ENCODE data around the gene PAQR6.

PAQR6 gene

GRCh38 chr1:156248323-156248683, 447 bp upstream of the PAQR6 start:
- Mint-ChIP-seq H3K27me3 (no peaks in the 10 kb centered on the region), H3K36me3 (ENCODE audit: low read depth) (peaks cover 14% of the 10 kb centered on the region), H3K9me3 (no peaks in the 10 kb centered on the region), H3K4me3 (no peak overlapping the region), H3K4me1 (peaks cover 23% of the 10 kb centered on the region), H3K27ac (no peak overlapping the region)
- DNase-seq (no peak), ATAC-seq (no peak)

GRCh38 chr1:156246781-156247459, 936 bp downstream of the PAQR6 start:
- Mint-ChIP-seq H3K36me3 (ENCODE audit: low read depth) (peaks cover 4% of the 10 kb centered on the region), H3K27ac (no peak overlapping the region), H3K9me3 (no peaks in the 10 kb centered on the region), H3K4me1 (peaks cover 23% of the 10 kb centered on the region), H3K4me3 (no peak overlapping the region), H3K27me3 (no peaks in the 10 kb centered on the region)
- no peak for ATAC-seq
- DNase-seq = no peak

DNA sequence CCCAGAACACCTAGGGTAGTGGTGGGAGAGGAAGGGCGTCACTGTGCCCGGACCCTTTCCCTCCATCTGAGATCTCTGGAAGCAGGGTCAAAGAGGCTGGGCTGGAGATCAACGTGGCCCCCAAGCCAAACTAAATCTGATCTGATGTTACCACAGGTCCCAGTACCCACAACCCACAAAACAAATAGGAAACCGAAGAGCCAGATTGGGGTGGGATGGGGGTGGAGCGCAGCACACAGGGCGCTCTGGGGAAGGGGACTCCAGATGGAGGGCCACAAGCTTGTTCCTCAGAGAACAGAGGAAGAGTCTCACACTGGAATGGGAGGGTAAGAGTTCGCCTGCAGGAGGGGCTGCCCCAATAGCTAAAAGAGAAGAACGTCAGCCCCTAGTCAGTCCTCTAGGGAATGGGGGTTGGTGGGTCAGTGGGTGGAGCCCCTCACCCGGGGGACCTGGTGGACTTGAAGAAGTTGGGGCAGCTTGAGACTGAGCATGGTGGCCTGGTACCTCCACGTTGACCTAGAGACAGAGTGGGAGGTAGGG, 1.5 kb downstream of the PAQR6 start:
- Mint-ChIP-seq H3K9me3 (no peaks in the 10 kb centered on the region), H3K4me1 (peaks cover 24% of the 10 kb centered on the region), H3K27ac (peak overlapping the region; percentile 49), H3K27me3 (no peaks in the 10 kb centered on the region), H3K4me3 (peak overlapping the region; percentile 8), H3K36me3 (ENCODE audit: low read depth) (peaks cover 4% of the 10 kb centered on the region)
- no peak for DNase-seq
- no peak for ATAC-seq

GRCh38 chr1:156245451-156246232, 2.2 kb downstream of the PAQR6 start:
- peak overlapping the region; percentile 73 for H3K27ac Mint-ChIP-seq
- peak overlapping the region; percentile 68 for H3K4me3 Mint-ChIP-seq
- H3K27me3 Mint-ChIP-seq = no peaks in the 10 kb centered on the region
- peak; percentile 30 for ATAC-seq
- no peaks in the 10 kb centered on the region for H3K9me3 Mint-ChIP-seq
- DNase-seq = peak; percentile 37
- peaks cover 24% of the 10 kb centered on the region for H3K4me1 Mint-ChIP-seq
- H3K36me3 Mint-ChIP-seq (ENCODE audit: low read depth) = peaks cover 3% of the 10 kb centered on the region

- Mint-ChIP-seq H3K36me3 (ENCODE audit: low read depth) (peaks cover 3% of the 10 kb centered on the region), H3K27me3 (no peaks in the 10 kb centered on the region), H3K9me3 (no peaks in the 10 kb centered on the region), H3K4me3 (peak overlapping the region; percentile 68), H3K27ac (no peak overlapping the region), H3K4me1 (peaks cover 24% of the 10 kb centered on the region)
- ATAC-seq = no peak
- no peak for DNase-seq
Measured at GRCh38 chr1:156244712-156245111, 3.1 kb downstream of the PAQR6 start.

DNA sequence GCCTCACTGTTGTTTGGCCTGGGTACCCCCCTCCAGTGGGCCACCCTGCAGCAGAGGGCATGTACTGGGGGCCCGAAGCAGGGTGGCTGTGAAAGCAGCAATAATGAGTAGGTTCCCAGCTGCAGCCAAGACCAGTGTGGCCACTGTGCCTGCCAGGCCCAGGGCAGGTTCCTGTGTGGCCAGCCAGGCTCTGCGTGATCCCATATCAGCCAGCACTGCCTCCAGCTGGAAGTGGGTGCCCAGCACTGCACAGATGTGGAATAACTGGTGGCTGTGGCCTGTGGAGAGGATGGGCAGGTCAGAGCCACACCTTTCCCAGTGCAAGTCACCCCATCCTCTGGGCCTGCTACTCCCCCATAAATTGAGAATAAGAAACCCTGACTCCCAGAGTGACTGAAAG, 3.7 kb downstream of the PAQR6 start:
- Mint-ChIP-seq H3K9me3 (no peaks in the 10 kb centered on the region), H3K4me3 (no peak overlapping the region), H3K27me3 (no peaks in the 10 kb centered on the region), H3K4me1 (peaks cover 24% of the 10 kb centered on the region), H3K36me3 (ENCODE audit: low read depth) (peaks cover 6% of the 10 kb centered on the region), H3K27ac (no peak overlapping the region)
- DNase-seq = no peak
- no peak for ATAC-seq

- Mint-ChIP-seq H3K4me3 (no peak overlapping the region), H3K27ac (no peak overlapping the region), H3K27me3 (no peaks in the 10 kb centered on the region), H3K36me3 (ENCODE audit: low read depth) (peaks cover 15% of the 10 kb centered on the region), H3K4me1 (peaks cover 32% of the 10 kb centered on the region), H3K9me3 (no peaks in the 10 kb centered on the region)
- DNase-seq (no peak), ATAC-seq (no peak)
Measured at GRCh38 chr1:156242738-156243137, 5.1 kb downstream of the PAQR6 start.

DNA sequence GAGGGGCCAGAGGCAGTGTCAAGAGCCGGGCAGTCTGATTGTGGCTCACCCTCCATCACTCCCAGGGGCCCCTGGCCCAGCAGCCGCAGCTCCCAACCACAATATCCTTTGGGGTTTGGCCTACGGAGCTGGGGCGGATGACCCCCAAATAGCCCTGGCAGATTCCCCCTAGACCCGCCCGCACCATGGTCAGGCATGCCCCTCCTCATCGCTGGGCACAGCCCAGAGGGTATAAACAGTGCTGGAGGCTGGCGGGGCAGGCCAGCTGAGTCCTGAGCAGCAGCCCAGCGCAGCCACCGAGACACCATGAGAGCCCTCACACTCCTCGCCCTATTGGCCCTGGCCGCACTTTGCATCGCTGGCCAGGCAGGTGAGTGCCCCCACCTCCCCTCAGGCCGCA, 5.9 kb downstream of the PAQR6 start, which contains the start of gene BGLAP:
TSS of gene BGLAP (plus strand) at position 259 of the 400 bp plus-strand sequence. CDS start at position 307, 48 bp downstream.
- Mint-ChIP-seq H3K4me3 (no peak within 1 kb of the TSS), H3K27me3 (no peaks in the 10 kb centered on the region), H3K36me3 (ENCODE audit: low read depth) (peaks cover 21% of the 10 kb centered on the region), H3K4me1 (peaks cover 33% of the 10 kb centered on the region), H3K27ac (peak within 1 kb of the TSS; percentile 41), H3K9me3 (no peaks in the 10 kb centered on the region)
- no peak for ATAC-seq
- no peak for DNase-seq

DNA sequence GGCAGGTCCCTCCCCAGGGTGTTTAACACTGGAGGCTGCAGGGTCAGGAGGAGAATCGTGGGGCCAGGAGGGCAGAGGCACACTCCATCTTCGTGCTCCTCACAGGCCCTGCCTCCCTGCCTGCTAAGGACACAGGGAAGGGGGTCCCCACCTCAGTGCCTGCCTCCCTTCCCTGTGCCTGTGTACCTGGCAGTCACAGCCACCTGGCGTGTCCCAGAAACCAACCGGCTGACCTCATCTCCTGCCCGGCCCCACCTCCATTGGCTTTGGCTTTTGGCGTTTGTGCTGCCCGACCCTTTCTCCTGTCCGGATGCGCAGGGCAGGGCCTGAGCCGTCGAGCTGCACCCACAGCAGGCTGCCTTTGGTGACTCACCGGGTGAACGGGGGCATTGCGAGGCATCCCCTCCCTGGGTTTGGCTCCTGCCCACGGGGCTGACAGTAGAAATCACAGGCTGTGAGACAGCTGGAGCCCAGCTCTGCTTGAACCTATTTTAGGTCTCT, 6.5 kb downstream of the PAQR6 start:
- Mint-ChIP-seq H3K27ac (peak overlapping the region; percentile 41), H3K4me3 (no peak overlapping the region), H3K36me3 (ENCODE audit: low read depth) (peaks cover 26% of the 10 kb centered on the region), H3K9me3 (no peaks in the 10 kb centered on the region), H3K27me3 (no peaks in the 10 kb centered on the region), H3K4me1 (peaks cover 32% of the 10 kb centered on the region)
- ATAC-seq = no peak
- no peak for DNase-seq

- Mint-ChIP-seq H3K9me3 (no peaks in the 10 kb centered on the region), H3K4me3 (no peak overlapping the region), H3K27ac (peak overlapping the region; percentile 56), H3K36me3 (ENCODE audit: low read depth) (peaks cover 40% of the 10 kb centered on the region), H3K4me1 (peaks cover 16% of the 10 kb centered on the region), H3K27me3 (no peaks in the 10 kb centered on the region)
- DNase-seq = no peak
- ATAC-seq = peak; percentile 78
Measured at GRCh38 chr1:156238248-156238647, 9.6 kb downstream of the PAQR6 start.

GRCh38 chr1:156236164-156236563, 11.7 kb downstream of the PAQR6 start:
- Mint-ChIP-seq H3K27ac (no peak overlapping the region), H3K36me3 (ENCODE audit: low read depth) (peaks cover 45% of the 10 kb centered on the region), H3K4me3 (no peak overlapping the region), H3K27me3 (no peaks in the 10 kb centered on the region), H3K4me1 (peaks cover 14% of the 10 kb centered on the region), H3K9me3 (no peaks in the 10 kb centered on the region)
- ATAC-seq (no peak), DNase-seq (no peak)

- H3K27ac Mint-ChIP-seq = no peak overlapping the region
- no peak for DNase-seq
- no peaks in the 10 kb centered on the region for H3K9me3 Mint-ChIP-seq
- H3K4me1 Mint-ChIP-seq = peaks cover 14% of the 10 kb centered on the region
- no peaks in the 10 kb centered on the region for H3K27me3 Mint-ChIP-seq
- no peak for ATAC-seq
- H3K4me3 Mint-ChIP-seq = no peak overlapping the region
- peaks cover 46% of the 10 kb centered on the region for H3K36me3 Mint-ChIP-seq (ENCODE audit: low read depth)
Measured at GRCh38 chr1:156233426-156234127, 14.3 kb downstream of the PAQR6 start.

GRCh38 chr1:156232201-156232894, 15.5 kb downstream of the PAQR6 start:
- Mint-ChIP-seq H3K4me3 (no peak overlapping the region), H3K9me3 (no peaks in the 10 kb centered on the region), H3K27ac (no peak overlapping the region), H3K4me1 (peaks cover 8% of the 10 kb centered on the region), H3K36me3 (ENCODE audit: low read depth) (peaks cover 42% of the 10 kb centered on the region), H3K27me3 (no peaks in the 10 kb centered on the region)
- peak; percentile 17 for ATAC-seq
- DNase-seq = no peak

DNA sequence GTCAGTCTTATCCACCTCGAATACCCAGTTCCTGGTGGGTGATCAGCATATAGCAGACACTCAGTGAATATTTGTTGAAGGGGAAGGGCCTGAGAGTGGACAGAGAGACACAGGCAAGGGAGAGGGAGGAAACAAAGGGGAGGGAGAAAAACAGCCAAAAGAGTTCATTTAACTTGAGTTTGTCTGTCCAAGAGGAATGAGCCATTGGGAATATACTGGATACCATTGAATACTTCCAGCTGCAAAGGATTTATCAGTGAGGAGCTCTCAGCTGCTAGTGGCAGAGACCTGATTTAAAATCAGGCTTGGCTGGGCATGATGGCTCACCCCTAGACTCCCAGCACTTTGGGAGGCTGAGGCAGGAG, 17.4 kb downstream of the PAQR6 start:
- H3K27ac Mint-ChIP-seq = no peak overlapping the region
- H3K36me3 Mint-ChIP-seq (ENCODE audit: low read depth) = peaks cover 37% of the 10 kb centered on the region
- H3K27me3 Mint-ChIP-seq = no peaks in the 10 kb centered on the region
- H3K4me1 Mint-ChIP-seq = peaks cover 21% of the 10 kb centered on the region
- no peak for DNase-seq
- no peaks in the 10 kb centered on the region for H3K9me3 Mint-ChIP-seq
- ATAC-seq = no peak
- H3K4me3 Mint-ChIP-seq = no peak overlapping the region
